NT2/D1 (cell line): ENCODE data around the gene TTLL11.

Experiments
- YY1 ChIP-seq: IDR thresholded peaks from 2 replicates; pipeline ENCODE4 v1.6.1; 2011; ENCODE audit not compliant: insufficient read length, insufficient read depth
- ZNF274 ChIP-seq: IDR thresholded peaks from 2 replicates; pipeline ENCODE4 v1.6.1; 2011; ENCODE audit warnings: mild to moderate bottlenecking, low read depth, low read length

- TF ChIP-seq ZNF274 (no peak), YY1 (no peak)
These were observed 28.3 kb upstream of the TTLL11 start for GRCh38 chr9:122121391-122121790.
